Keratinocyte (primary cell): ENCODE measurements around the gene LYVE1. TPM values are rescaled to one million over a fixed set of nuclear protein-coding genes. Genes with fewer than 3 reads are reported as not detected.

Experiments
- DNase-seq: peaks from one replicate; pipeline ENCODE4 v3.0.0-alpha.2; 2011; ENCODE audit warnings: low read depth, missing footprints, low spot score
- FAIRE-seq: peaks from 2 replicates; lab custom pipeline; 2011; peaks lifted over from hg19 to GRCh38; lab: Jason Lieb, UNC
- H2AFZ ChIP-seq: 2 replicates; pipeline ENCODE4 v1.6.0; 2012; ENCODE audit warnings: low read length, control low read depth, inconsistent platforms; ENCODE audit not compliant: control insufficient read depth
- H3K27ac ChIP-seq: 2 replicates; pipeline ENCODE4 v1.5.1; 2011; ENCODE audit warnings: low read length; ENCODE audit not compliant: control insufficient read depth, insufficient read depth
- H3K27me3 ChIP-seq: 3 replicates; pipeline ENCODE4 v1.6.0; 2011; ENCODE audit warnings: low read length; ENCODE audit not compliant: control insufficient read depth, insufficient read depth; ENCODE audit errors: extremely low read depth
- H3K36me3 ChIP-seq, 2 experiments: 2 replicates in 1 of 2; 3 replicates in 1 of 2; pipeline ENCODE4 v1.5.1; 2011; ENCODE audit warnings: low read length in 2 of 2, mild to moderate bottlenecking in 1 of 2; ENCODE audit not compliant: control insufficient read depth in 2 of 2, insufficient read depth in 2 of 2; ENCODE audit errors: extremely low read depth in 1 of 2
- H3K4me1 ChIP-seq: 3 replicates; pipeline ENCODE4 v1.5.1; 2011; ENCODE audit warnings: low read length; ENCODE audit not compliant: control insufficient read depth, insufficient read depth; ENCODE audit errors: extremely low read depth
- H3K4me2 ChIP-seq: 3 replicates; pipeline ENCODE4 v1.6.0; 2011; ENCODE audit warnings: low read depth, low read length; ENCODE audit not compliant: control insufficient read depth, insufficient read depth; ENCODE audit errors: extremely low read depth
- H3K4me3 ChIP-seq, 3 experiments: fragments of 200-600 bp in 1 of 3; sonication (generic) in 1 of 3; 2 replicates in 2 of 3; 3 replicates in 1 of 3; pipeline ENCODE4 v1.5.1; 2011 to 2016; ENCODE audit warnings: low read length in 3 of 3, mild to moderate bottlenecking in 3 of 3, control low read depth in 2 of 3, inconsistent platforms in 1 of 3, low read depth in 1 of 3, mixed read lengths in 1 of 3, mixed run types in 1 of 3, moderate library complexity in 1 of 3; ENCODE audit not compliant: control insufficient read depth in 2 of 3, insufficient read depth in 2 of 3; ENCODE audit errors: extremely low read depth in 1 of 3
- H3K79me2 ChIP-seq: 2 replicates; pipeline ENCODE4 v1.6.0; 2012; ENCODE audit warnings: low read length; ENCODE audit not compliant: control insufficient read depth, insufficient read depth
- H3K9ac ChIP-seq: 3 replicates; pipeline ENCODE4 v1.6.0; 2011; ENCODE audit warnings: low read length; ENCODE audit not compliant: control insufficient read depth, insufficient read depth; ENCODE audit errors: extremely low read depth
- H3K9me1 ChIP-seq: 3 replicates; pipeline ENCODE4 v1.6.0; 2011; ENCODE audit warnings: low read length; ENCODE audit not compliant: control insufficient read depth, insufficient read depth; ENCODE audit errors: extremely low read depth
- H3K9me3 ChIP-seq: 2 replicates; pipeline ENCODE4 v1.5.1; 2012; ENCODE audit warnings: low read depth, low read length; ENCODE audit not compliant: control insufficient read depth
- H4K20me1 ChIP-seq: 3 replicates; pipeline ENCODE4 v1.6.0; 2011; ENCODE audit warnings: low read length; ENCODE audit not compliant: control insufficient read depth, insufficient read depth; ENCODE audit errors: extremely low read depth
- EZH2 ChIP-seq: IDR thresholded peaks from one replicate; pipeline ENCODE4 v1.6.1; 2012; ENCODE audit warnings: inconsistent platforms, mild to moderate bottlenecking, low read length, moderate library complexity
- dilution Hi-C: fragments of 300-500 bp; cut with MboI; formaldehyde crosslinking; loops from one replicate; pipeline ENCODE4 v1.7.0; 2020; ENCODE audit warnings: low sequenced_read_pairs; ENCODE audit not compliant: extremely low pct_ligation_motif_present
- polyA plus RNA-seq, 5 experiments: library from polyadenylated mRNA; depleted of rRNA in 3 of 5; stranded (reverse) in 3 of 5; stranded (forward) in 1 of 5; unstranded in 1 of 5; fragments of >200 nt; gene quantifications; 1 replicate in 1 of 5; 2 replicates in 3 of 5; 3 replicates in 1 of 5; pipeline versions ENCODE4 v1.2.1 to v1.2.3, GENCODE V29; 2011 to 2012; ENCODE audit warnings: missing spikeins in 2 of 5, low read depth in 1 of 5, low replicate concordance in 1 of 5
- TF ChIP-seq, protein P1 (sequence below), 3 experiments: IDR thresholded peaks in 1 of 3; conservative IDR thresholded peaks in 1 of 3; optimal IDR thresholded peaks in 1 of 3; 2 replicates in 2 of 3; 3 replicates in 1 of 3; pipeline versions ENCODE3 to v1.5.1; 2011; ENCODE audit warnings: low read length in 3 of 3, mild to moderate bottlenecking in 3 of 3, moderate library complexity in 2 of 3, control low read depth in 1 of 3, inconsistent platforms in 1 of 3; ENCODE audit not compliant: insufficient read depth in 2 of 3; ENCODE audit errors: extremely low read depth in 1 of 3

LYVE1 gene
- polyA plus RNA-seq, 1 donor (not counting 4 experiments of a cell fraction or from before 2014, with no cell fraction given): not detected

DNA sequence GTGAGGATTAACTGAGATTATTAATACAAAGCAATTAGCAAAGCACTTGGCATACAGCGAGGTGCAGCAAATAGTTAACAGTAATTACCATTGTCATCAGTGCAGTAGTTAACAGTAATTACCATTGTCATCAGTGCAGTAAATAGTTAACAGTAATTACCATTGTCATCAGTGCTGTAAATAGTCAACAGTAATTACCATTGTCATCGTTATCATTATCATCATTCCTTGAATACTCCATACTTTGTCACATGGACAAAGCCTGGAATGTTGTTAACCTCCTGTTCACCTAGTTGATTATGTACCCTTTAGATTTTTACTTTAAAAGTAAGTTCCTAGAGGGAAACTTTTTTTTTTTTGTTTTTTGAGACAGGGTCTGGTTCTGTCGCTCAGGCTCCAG is 19.5 kb upstream of the LYVE1 start:
- no peak overlapping the region for H2AFZ ChIP-seq
- no peak for DNase-seq
- no peak overlapping the region for H3K9ac ChIP-seq
- no peaks in the 10 kb centered on the region for H4K20me1 ChIP-seq
- H3K4me1 ChIP-seq: peaks cover 43% of the 10 kb centered on the region
- no peaks in the 10 kb centered on the region for H3K79me2 ChIP-seq
- H3K9me1 ChIP-seq: no peaks in the 10 kb centered on the region
- H3K4me3 ChIP-seq: no peak overlapping the region
- H3K36me3 ChIP-seq: no peaks in the 10 kb centered on the region
- H3K27me3 ChIP-seq: no peaks in the 10 kb centered on the region
- no peaks in the 10 kb centered on the region for H3K9me3 ChIP-seq
- FAIRE-seq: no peak
- H3K4me2 ChIP-seq: no peak overlapping the region
- H3K27ac ChIP-seq: no peak overlapping the region
- dilution Hi-C loops: no loop called here
- TF ChIP-seq, protein P1, sequence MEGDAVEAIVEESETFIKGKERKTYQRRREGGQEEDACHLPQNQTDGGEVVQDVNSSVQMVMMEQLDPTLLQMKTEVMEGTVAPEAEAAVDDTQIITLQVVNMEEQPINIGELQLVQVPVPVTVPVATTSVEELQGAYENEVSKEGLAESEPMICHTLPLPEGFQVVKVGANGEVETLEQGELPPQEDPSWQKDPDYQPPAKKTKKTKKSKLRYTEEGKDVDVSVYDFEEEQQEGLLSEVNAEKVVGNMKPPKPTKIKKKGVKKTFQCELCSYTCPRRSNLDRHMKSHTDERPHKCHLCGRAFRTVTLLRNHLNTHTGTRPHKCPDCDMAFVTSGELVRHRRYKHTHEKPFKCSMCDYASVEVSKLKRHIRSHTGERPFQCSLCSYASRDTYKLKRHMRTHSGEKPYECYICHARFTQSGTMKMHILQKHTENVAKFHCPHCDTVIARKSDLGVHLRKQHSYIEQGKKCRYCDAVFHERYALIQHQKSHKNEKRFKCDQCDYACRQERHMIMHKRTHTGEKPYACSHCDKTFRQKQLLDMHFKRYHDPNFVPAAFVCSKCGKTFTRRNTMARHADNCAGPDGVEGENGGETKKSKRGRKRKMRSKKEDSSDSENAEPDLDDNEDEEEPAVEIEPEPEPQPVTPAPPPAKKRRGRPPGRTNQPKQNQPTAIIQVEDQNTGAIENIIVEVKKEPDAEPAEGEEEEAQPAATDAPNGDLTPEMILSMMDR (optimal IDR thresholded peaks at IDR 0.05 in 1 of 3, IDR thresholded peaks at IDR 0.05 in 1 of 3, conservative IDR thresholded peaks at IDR 0.05 in 1 of 3; ENCODE audit: extremely low read depth in 1 of 3, insufficient read depth in 2 of 3, low read length in 3 of 3): no peak
- TF ChIP-seq EZH2: no peak

DNA sequence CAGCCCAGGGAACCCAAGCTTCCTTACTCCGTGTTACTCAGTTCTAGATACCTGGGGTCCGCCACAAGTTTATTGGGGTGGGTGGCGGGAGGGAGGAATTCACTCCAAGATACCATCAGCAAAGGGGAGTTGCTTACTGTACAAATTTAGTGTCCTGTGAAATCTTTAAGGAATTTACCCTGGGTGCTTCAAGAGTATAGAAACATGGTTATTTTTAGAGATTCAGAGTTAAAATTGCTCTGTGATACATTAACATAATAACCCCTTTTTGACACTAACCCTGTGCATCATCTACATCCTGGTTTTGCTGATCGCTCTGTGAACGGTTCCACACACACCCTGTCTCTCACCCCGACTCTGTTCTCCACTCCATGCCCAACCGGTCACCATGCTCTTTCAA is 18.9 kb upstream of the LYVE1 start:
- Histone ChIP-seq H4K20me1 (no peaks in the 10 kb centered on the region), H2AFZ (no peak overlapping the region), H3K27ac (no peak overlapping the region), H3K27me3 (no peaks in the 10 kb centered on the region), H3K4me2 (no peak overlapping the region), H3K9ac (no peak overlapping the region), H3K79me2 (no peaks in the 10 kb centered on the region), H3K36me3 (no peaks in the 10 kb centered on the region), H3K9me1 (no peaks in the 10 kb centered on the region), H3K4me3 (no peak overlapping the region), H3K4me1 (peaks cover 38% of the 10 kb centered on the region), H3K9me3 (no peaks in the 10 kb centered on the region)
- TF ChIP-seq, protein P1 (optimal IDR thresholded peaks at IDR 0.05 in 1 of 3, IDR thresholded peaks at IDR 0.05 in 1 of 3, conservative IDR thresholded peaks at IDR 0.05 in 1 of 3; ENCODE audit: extremely low read depth in 1 of 3, insufficient read depth in 2 of 3, low read length in 3 of 3): no peak
- no peak for TF ChIP-seq EZH2
- dilution Hi-C loops: no loop called here
- FAIRE-seq (no peak), DNase-seq (no peak)
